Measurements from ENCODE around the gene SLC2A9.
"Not testable (repeated sequence)": the region's sequence is repeated elsewhere in the genome, so short reads cannot be mapped to it uniquely, and the experiment has no call there.

Gene SLC2A9

GRCh38 chr4:9923195-9923812 is 98.0 kb downstream of the SLC2A9 start:
- no peak for DNase-seq

GRCh38 chr4:9921326-9921725 is 100.0 kb downstream of the SLC2A9 start:
- DNase-seq = no peak

DNA sequence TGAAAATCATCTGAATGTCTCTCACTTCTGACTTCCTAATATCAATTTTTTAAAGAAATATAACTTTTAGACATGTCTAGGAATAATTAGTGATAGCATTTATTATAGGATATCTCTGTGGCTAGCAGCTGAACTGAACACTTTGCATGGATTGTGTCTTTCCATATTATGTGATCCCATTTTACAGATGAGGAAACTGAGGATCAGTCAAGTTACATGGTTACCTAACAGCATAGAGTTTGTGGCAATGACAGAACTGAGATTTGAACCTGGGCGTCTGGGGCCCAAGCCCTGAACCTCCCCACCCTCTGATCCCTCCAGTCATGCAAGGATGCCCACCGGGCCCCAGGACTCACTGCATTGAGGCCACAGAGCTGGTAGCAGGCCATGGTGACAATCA is 101.3 kb downstream of the SLC2A9 start:
- DNase-seq = no peak

- no peak for DNase-seq
Measured at GRCh38 chr4:9919047-9919446, 102.2 kb downstream of the SLC2A9 start.

DNA sequence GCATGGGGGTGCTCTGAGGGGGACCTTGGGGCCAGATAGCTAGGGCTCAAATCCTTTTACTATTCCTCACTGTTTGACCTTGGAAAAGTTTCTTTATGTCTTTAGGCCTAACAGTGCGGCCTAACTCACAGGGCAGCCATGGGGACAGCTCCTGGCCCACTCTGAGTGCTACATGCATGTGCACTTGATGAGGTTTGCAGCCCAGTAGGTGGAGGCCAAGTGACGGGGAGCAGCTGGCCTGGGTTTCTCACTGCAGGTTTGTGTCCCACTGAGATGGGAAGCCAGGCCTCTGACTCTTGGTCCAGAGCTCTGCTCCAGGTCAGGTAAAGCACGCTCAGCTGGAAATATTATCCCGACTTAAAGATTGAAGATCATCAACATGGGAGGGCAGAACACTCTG is 102.8 kb downstream of the SLC2A9 start:
- no peak for DNase-seq

DNA sequence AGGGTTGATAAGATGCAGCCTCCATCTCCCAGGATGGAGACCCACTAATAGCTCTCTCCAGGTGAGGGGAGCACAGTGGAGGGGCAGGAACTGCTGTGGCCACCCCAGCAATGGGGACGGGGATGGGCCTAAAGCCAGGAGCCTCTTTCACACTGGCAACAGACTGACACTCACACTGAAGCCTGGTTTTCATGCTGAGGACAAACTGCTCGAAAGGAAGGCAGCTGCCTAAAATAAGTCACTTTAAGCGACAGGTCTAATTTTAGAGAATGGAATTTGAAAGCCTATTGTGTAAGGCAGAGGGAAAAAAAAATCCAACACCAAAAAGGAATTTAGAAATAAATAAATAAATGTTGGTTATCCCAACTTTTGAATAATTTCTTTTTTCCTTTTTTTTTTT is 104.4 kb downstream of the SLC2A9 start:
- DNase-seq = no peak

DNA sequence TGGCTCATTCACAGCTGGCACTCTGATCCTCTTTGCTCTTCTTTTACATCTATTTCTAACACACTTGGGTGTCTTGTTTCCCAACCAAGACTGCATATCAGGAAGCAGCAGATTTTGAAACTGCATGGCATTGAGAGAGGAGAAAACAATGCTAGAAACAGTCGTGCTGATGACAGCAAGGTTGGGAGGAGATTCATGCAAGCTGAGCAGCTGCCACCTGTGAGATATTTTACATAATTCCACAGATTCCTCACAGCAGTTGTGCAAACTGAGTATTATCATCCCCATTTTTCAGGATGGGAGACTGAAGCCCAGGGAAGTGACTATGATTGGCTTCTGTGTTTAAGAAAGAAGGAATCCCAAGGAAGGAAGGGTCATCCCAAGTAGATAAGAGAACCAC is 105.0 kb downstream of the SLC2A9 start:
- DNase-seq = no peak

- DNase-seq = no peak
Measured at GRCh38 chr4:9913846-9914245, 107.5 kb downstream of the SLC2A9 start.

GRCh38 chr4:9906996-9907395 is 114.3 kb downstream of the SLC2A9 start:
- DNase-seq = no peak

GRCh38 chr4:9904976-9905587 is 116.2 kb downstream of the SLC2A9 start:
- no peak for DNase-seq

DNA sequence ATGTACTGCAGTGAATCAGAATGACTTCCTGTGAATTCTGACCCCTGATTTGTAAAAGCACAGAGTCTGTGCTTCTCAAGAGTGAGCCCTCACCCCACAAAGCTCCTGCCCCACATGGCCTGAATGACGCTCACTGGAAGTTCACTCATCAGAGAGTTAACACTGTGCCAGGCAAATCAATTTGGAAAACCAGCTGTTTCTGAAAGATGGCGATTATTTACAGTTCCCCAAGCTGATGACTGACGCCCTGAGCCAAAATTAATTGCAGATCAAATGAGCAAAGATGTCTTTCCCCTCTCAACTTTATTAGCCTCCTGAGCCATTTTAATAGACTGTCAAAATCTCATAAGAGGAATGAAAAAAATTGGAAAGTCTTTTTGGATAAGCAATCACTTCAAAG is 118.0 kb downstream of the SLC2A9 start:
- peak; percentile 18 for DNase-seq

- no peak for DNase-seq
Measured at GRCh38 chr4:9901257-9901656, 120.0 kb downstream of the SLC2A9 start.

DNA sequence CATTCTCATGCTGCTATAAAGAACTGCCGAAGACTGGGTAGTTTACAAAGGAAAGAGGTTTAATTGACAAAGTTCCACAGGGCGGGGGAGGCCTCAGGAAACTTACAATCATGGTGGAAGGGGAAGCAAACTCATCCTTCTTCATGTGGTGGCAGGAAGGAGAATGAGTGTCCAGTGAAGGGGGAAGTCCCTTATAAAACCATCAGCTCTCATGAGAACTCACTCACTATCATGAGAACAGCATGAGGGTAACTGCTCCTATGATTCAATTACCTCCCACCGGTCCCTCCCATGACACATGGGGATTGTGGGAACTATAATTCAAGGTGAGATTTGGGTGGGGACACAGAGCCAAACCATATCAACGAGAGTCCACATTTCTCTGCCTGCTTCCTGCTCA is 120.7 kb downstream of the SLC2A9 start:
- not testable (repeated sequence) for DNase-seq

GRCh38 chr4:9899306-9900055 is 121.8 kb downstream of the SLC2A9 start:
- DNase-seq = no peak

DNA sequence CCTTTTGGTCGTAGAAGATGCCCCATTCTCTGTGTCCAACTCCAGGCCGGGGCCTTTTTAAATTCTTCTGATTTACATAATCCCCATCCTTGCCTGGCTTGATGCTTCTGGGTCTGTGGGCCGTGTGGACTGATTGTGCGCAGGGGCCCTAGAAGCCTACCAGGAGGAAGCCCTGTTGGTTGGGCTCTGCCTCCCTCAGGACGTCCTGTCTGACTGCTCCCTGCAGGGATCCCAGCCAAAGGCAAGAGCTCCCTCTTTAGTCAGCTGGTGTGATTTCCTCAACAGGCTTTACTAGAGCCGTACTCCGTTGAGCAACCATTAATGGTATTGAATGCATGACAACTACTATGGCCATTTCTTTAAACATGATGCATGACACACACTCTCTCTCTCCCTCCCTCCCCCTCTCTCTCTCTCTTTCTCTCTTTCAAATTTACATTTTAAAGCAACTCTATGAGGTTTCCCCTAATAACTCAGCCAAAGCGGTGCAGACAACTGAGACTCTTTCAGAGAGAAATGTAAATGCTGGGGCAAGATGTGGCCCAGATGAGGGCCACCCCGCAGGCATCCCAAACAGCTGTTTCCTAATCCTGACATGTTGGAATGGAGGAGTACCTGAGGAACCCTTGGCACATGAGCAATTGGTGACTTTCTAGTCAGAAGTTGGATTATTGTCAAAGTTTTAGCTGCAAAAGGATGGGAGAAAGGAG is 122.5 kb downstream of the SLC2A9 start:
- DNase-seq = no peak

GRCh38 chr4:9895333-9895705 is 126.0 kb downstream of the SLC2A9 start:
- no peak for DNase-seq

DNA sequence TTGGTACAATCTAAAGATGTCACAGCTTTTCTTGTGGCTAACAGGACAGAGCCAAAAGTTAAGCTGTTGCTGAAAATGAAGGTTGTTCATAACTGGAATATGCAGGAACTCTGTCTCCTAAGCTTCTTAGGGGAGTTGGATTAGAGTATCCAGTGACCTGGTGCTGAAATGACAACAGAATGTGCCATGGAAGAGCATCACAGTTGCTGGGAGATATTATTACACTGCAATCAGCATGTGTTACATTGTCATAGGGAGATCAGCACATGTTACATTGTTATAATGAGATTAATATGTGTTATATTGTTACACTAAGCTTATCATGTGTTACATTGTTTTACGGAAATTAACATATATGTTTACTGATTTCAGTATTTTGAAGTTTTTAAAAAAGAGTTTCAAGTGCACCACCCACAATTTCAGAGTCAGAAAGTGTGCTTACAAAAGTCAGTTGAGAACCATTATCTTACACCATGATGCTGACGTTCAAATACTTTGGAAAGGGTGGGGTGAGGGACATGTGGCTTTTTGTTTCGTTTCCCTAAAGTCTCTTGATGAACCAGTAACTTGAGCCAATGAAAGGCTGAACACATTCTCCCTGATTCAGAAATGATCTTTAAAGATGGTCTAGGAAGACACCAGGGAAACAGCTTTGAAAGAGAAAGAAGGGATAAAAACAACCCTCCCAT is 126.5 kb downstream of the SLC2A9 start:
- DNase-seq = no peak

DNA sequence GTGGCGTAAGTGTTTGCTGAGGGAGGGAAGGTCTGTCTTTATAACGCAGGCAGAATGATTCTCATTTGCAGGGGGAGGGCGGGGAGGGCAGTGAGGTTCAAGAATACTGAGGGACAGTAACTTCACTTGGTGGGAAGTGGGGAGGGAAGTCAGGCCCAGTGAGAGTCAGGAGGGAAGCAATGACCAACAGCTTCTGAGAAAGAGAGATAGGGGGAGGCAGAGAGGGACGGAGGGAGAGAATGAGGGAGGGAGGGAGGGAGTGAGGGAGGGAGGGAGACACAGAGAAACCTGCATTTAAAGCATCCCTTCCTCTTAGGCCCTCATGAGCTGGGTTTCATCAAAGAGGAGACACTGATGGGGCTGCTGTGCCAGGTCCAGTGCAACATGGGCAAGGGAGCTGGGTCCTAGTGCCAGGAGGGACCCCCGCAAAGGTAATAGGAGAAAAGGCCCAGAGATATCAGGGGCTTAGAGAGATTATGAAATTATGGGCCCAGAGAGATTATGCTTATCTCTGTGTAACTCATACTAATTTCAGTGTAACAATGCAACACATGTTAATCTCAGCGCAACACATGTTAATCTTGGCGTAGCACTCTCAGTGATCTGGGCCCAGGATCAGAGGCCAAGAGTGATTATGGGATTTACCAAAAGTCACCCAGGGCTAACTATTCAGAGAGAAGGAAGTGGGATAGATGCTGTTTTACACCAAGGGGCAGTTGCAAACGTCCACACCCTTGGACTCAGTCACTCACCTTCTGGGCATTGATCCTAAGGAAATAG is 127.8 kb downstream of the SLC2A9 start:
- no peak for DNase-seq

DNA sequence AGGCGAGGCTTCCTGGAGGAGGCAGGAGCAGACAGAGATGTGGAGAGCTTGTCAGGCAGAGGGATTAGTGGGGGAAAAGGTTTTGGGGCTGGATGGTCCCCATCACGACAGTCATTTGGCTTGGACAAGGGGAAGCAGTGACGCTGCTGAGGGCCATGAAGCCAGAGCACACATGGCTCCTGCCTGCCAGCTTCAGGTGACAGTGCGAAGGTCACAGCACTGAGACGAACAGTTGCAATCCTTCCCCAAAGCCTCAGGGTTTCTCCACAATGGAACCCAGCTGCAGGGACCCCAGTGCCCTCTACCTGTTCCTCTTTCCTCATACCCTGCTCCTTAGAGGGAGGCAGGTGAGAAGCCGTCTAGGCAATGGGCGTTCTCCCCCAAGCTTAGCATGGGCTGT is 129.6 kb downstream of the SLC2A9 start:
- DNase-seq = no peak

GRCh38 chr4:9891056-9891455 is 130.2 kb downstream of the SLC2A9 start:
- DNase-seq = no peak

- DNase-seq = no peak
Measured at GRCh38 chr4:9889306-9889705, 132.0 kb downstream of the SLC2A9 start.

- no peak for DNase-seq
Measured at GRCh38 chr4:9885958-9886357, 135.3 kb downstream of the SLC2A9 start.
